ENCODE data around the gene AGO1. TPM values are rescaled to one million over a fixed set of nuclear protein-coding genes. Genes with fewer than 3 reads are reported as not detected.
"Not testable (repeated sequence)": the region's sequence is repeated elsewhere in the genome, so short reads cannot be mapped to it uniquely, and the experiment has no call there.

The AGO1 gene
- polyA plus RNA-seq, 3 donors, result 17.1 to 19.1 (median 17.4) TPM

GRCh38 chr1:35964277-35964676 lies 81.3 kb downstream of the AGO1 start:
- DNase-seq (ENCODE audit: low read depth in 3 of 3, low spot score in 2 of 3), result not testable (repeated sequence)

- no peak for DNase-seq (ENCODE audit: low read depth in 3 of 3, low spot score in 2 of 3)
Measured at GRCh38 chr1:35968396-35968795, 85.4 kb downstream of the AGO1 start.

- DNase-seq (ENCODE audit: low read depth in 3 of 3, low spot score in 2 of 3), result no peak
Measured at GRCh38 chr1:35971601-35972000, 88.6 kb downstream of the AGO1 start.

- DNase-seq (ENCODE audit: low read depth in 3 of 3, low spot score in 2 of 3), result not testable (repeated sequence)
Measured at GRCh38 chr1:35972631-35973030, 89.6 kb downstream of the AGO1 start.

- DNase-seq (ENCODE audit: low read depth in 3 of 3, low spot score in 2 of 3), result no peak
Measured at GRCh38 chr1:35980090-35980489, 97.1 kb downstream of the AGO1 start.

Other genes with a start within 250 kb of the AGO1 start
- 10 to 100 TPM; 79.5 to 83.9 (median 82.0) TPM for gene PSMB2, start 241.7 kb upstream of the AGO1 start, polyA plus RNA-seq (ENCODE audit: insufficient read length in 3 of 3)
- gene C1orf216, start 164.3 kb upstream of the AGO1 start, polyA plus RNA-seq (ENCODE audit: insufficient read length in 3 of 3), result 10 to 100 TPM in 1 of 3 donors, 1 to 10 TPM in 2; 9.3 to 11.2 (median 9.9) TPM
- 10 to 100 TPM; 12.5 to 14.7 (median 14.3) TPM for gene CLSPN, start 113.2 kb upstream of the AGO1 start, polyA plus RNA-seq (ENCODE audit: insufficient read length in 3 of 3)
- gene AGO4, start 75.2 kb upstream of the AGO1 start, polyA plus RNA-seq (ENCODE audit: insufficient read length in 3 of 3), result 10 to 100 TPM; 17.6 to 20.0 (median 17.9) TPM
- gene AGO3, start 47.9 kb downstream of the AGO1 start, polyA plus RNA-seq (ENCODE audit: insufficient read length in 3 of 3), result 10 to 100 TPM; 10.8 to 12.6 (median 11.8) TPM
- gene TEKT2, start 200.9 kb downstream of the AGO1 start, polyA plus RNA-seq (ENCODE audit: insufficient read length in 3 of 3), result 10 to 100 TPM in 2 of 3 donors, 1 to 10 TPM in 1; 10.0 to 11.2 (median 10.3) TPM
- gene ADPRS, start 205.7 kb downstream of the AGO1 start, polyA plus RNA-seq (ENCODE audit: insufficient read length in 3 of 3), result 10 to 100 TPM; 30.7 to 33.2 (median 30.9) TPM
- gene COL8A2, start 242.0 kb downstream of the AGO1 start, polyA plus RNA-seq (ENCODE audit: insufficient read length in 3 of 3), result 1 to 10 TPM; 1.2 to 1.6 (median 1.5) TPM

All from right renal cortex interstitium (tissue), 3 donors.